ENCODE results near the gene AGAP6.
"Not testable (repeated sequence)": the region's sequence is repeated elsewhere in the genome, so short reads cannot be mapped to it uniquely, and the experiment has no call there.

The AGAP6 gene

GRCh38 chr10:50016926-50017325 is 28.7 kb downstream of the AGAP6 start:
- not testable (repeated sequence) for H3K36me3 ChIP-seq (ENCODE audit: insufficient read depth, low read length); H3K9me3 ChIP-seq (ENCODE audit: insufficient read depth, low read length, severe bottlenecking); H3K79me2 ChIP-seq (ENCODE audit: insufficient read depth, low read length); H3K4me2 ChIP-seq (ENCODE audit: insufficient read depth, low read length); H4K20me1 ChIP-seq (ENCODE audit: insufficient read depth, low read length); H3K27ac ChIP-seq (ENCODE audit: low read length); DNase-seq; H3K4me3 ChIP-seq (ENCODE audit: low read depth in 1 of 2, low read length in 2 of 2); ATAC-seq (ENCODE audit: insufficient read depth, low read depth); H3K27me3 ChIP-seq (ENCODE audit: insufficient read depth, low read length, poor library complexity); H2AFZ ChIP-seq (ENCODE audit: low read depth, low read length); H3K9ac ChIP-seq (ENCODE audit: low read depth, low read length); H3K4me1 ChIP-seq (ENCODE audit: insufficient read depth, low read length)

GRCh38 chr10:50017646-50018045 is 29.4 kb downstream of the AGAP6 start:
- not testable (repeated sequence) for H3K4me3 ChIP-seq (ENCODE audit: low read depth in 1 of 2, low read length in 2 of 2); H3K4me1 ChIP-seq (ENCODE audit: insufficient read depth, low read length); H3K79me2 ChIP-seq (ENCODE audit: insufficient read depth, low read length); DNase-seq; H3K36me3 ChIP-seq (ENCODE audit: insufficient read depth, low read length); ATAC-seq (ENCODE audit: insufficient read depth, low read depth); H3K27ac ChIP-seq (ENCODE audit: low read length); H3K27me3 ChIP-seq (ENCODE audit: insufficient read depth, low read length, poor library complexity); H3K4me2 ChIP-seq (ENCODE audit: insufficient read depth, low read length); H4K20me1 ChIP-seq (ENCODE audit: insufficient read depth, low read length); H3K9me3 ChIP-seq (ENCODE audit: insufficient read depth, low read length, severe bottlenecking); H2AFZ ChIP-seq (ENCODE audit: low read depth, low read length); H3K9ac ChIP-seq (ENCODE audit: low read depth, low read length)

GRCh38 chr10:50019279-50019678 is 31.1 kb downstream of the AGAP6 start:
- H4K20me1 ChIP-seq (ENCODE audit: insufficient read depth, low read length); H3K4me1 ChIP-seq (ENCODE audit: insufficient read depth, low read length); ATAC-seq (ENCODE audit: insufficient read depth, low read depth); H3K36me3 ChIP-seq (ENCODE audit: insufficient read depth, low read length); H3K27ac ChIP-seq (ENCODE audit: low read length); H3K9ac ChIP-seq (ENCODE audit: low read depth, low read length); H3K79me2 ChIP-seq (ENCODE audit: insufficient read depth, low read length); DNase-seq; H2AFZ ChIP-seq (ENCODE audit: low read depth, low read length); H3K4me2 ChIP-seq (ENCODE audit: insufficient read depth, low read length); H3K4me3 ChIP-seq (ENCODE audit: low read depth in 1 of 2, low read length in 2 of 2); H3K27me3 ChIP-seq (ENCODE audit: insufficient read depth, low read length, poor library complexity); H3K9me3 ChIP-seq (ENCODE audit: insufficient read depth, low read length, severe bottlenecking): not testable (repeated sequence)

- not testable (repeated sequence) for H4K20me1 ChIP-seq (ENCODE audit: insufficient read depth, low read length); H3K4me1 ChIP-seq (ENCODE audit: insufficient read depth, low read length); H3K36me3 ChIP-seq (ENCODE audit: insufficient read depth, low read length); H3K27me3 ChIP-seq (ENCODE audit: insufficient read depth, low read length, poor library complexity); DNase-seq; H3K4me2 ChIP-seq (ENCODE audit: insufficient read depth, low read length); H3K9ac ChIP-seq (ENCODE audit: low read depth, low read length); H3K27ac ChIP-seq (ENCODE audit: low read length); H3K4me3 ChIP-seq (ENCODE audit: low read depth in 1 of 2, low read length in 2 of 2); H3K9me3 ChIP-seq (ENCODE audit: insufficient read depth, low read length, severe bottlenecking); H2AFZ ChIP-seq (ENCODE audit: low read depth, low read length); H3K79me2 ChIP-seq (ENCODE audit: insufficient read depth, low read length); ATAC-seq (ENCODE audit: insufficient read depth, low read depth)
Observed at GRCh38 chr10:50020451-50021024, 32.3 kb downstream of the AGAP6 start.

- H2AFZ ChIP-seq (ENCODE audit: low read depth, low read length) = no peak overlapping the region
- H3K27me3 ChIP-seq (ENCODE audit: insufficient read depth, low read length, poor library complexity) = no peaks in the 10 kb centered on the region
- no peak overlapping the region for H3K27ac ChIP-seq (ENCODE audit: low read length)
- no peaks in the 10 kb centered on the region for H3K36me3 ChIP-seq (ENCODE audit: insufficient read depth, low read length)
- no peak overlapping the region for H3K4me2 ChIP-seq (ENCODE audit: insufficient read depth, low read length)
- no peaks in the 10 kb centered on the region for H4K20me1 ChIP-seq (ENCODE audit: insufficient read depth, low read length)
- no peaks in the 10 kb centered on the region for H3K79me2 ChIP-seq (ENCODE audit: insufficient read depth, low read length)
- H3K4me1 ChIP-seq (ENCODE audit: insufficient read depth, low read length) = no peaks in the 10 kb centered on the region
- H3K9ac ChIP-seq (ENCODE audit: low read depth, low read length) = no peak overlapping the region
- H3K4me3 ChIP-seq (ENCODE audit: low read depth in 1 of 2, low read length in 2 of 2) = no peak overlapping the region
- TF ChIP-seq CTCF (IDR thresholded peaks at IDR 0.05; ENCODE audit: borderline replicate concordance, extremely low read depth, low read length, poor library complexity, severe bottlenecking) (no peak), EZH2 (IDR thresholded peaks at IDR 0.05; ENCODE audit: borderline replicate concordance, low read depth, low read length, severe bottlenecking) (no peak)
- no peak for DNase-seq
- ATAC-seq (ENCODE audit: insufficient read depth, low read depth) = no peak
- H3K9me3 ChIP-seq (ENCODE audit: insufficient read depth, low read length, severe bottlenecking) = no peaks in the 10 kb centered on the region
Observed at GRCh38 chr10:50021646-50022045, 33.4 kb downstream of the AGAP6 start.

- not testable (repeated sequence) for H4K20me1 ChIP-seq (ENCODE audit: insufficient read depth, low read length); H3K36me3 ChIP-seq (ENCODE audit: insufficient read depth, low read length); H3K27ac ChIP-seq (ENCODE audit: low read length); H3K4me2 ChIP-seq (ENCODE audit: insufficient read depth, low read length); H3K4me1 ChIP-seq (ENCODE audit: insufficient read depth, low read length); ATAC-seq (ENCODE audit: insufficient read depth, low read depth); H3K79me2 ChIP-seq (ENCODE audit: insufficient read depth, low read length); H2AFZ ChIP-seq (ENCODE audit: low read depth, low read length); H3K9me3 ChIP-seq (ENCODE audit: insufficient read depth, low read length, severe bottlenecking); H3K9ac ChIP-seq (ENCODE audit: low read depth, low read length); H3K4me3 ChIP-seq (ENCODE audit: low read depth in 1 of 2, low read length in 2 of 2); DNase-seq; H3K27me3 ChIP-seq (ENCODE audit: insufficient read depth, low read length, poor library complexity)
Observed at GRCh38 chr10:50024716-50025383, 36.6 kb downstream of the AGAP6 start.
